ENCODE results near the gene GABRB1.
A peak's percentile ranks its signal among the peaks of the same experiment; 100 is the strongest.

The GABRB1 gene

DNA sequence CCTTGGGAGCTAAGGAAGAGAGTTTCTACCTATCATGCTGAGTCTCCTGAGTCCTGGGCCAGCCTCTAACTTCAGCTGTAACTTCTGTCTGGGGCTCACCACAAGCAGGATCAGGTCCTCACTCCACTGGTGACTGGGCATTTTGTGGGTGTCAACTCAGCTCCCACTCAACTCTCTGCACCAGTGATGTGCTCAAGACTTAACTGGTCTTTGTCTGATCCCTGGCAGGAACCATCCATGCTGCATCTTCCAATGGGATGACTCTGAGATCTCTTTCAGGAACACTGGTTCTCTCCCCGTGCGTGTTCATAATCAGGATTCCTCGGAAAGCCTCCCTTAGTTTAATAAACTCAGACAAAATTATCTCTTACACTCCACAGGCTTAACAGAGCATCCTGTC is 349.8 kb downstream of the GABRB1 start:
- no peak overlapping the region for H3K4me3 ChIP-seq (ENCODE audit: low read depth, low read length)

DNA sequence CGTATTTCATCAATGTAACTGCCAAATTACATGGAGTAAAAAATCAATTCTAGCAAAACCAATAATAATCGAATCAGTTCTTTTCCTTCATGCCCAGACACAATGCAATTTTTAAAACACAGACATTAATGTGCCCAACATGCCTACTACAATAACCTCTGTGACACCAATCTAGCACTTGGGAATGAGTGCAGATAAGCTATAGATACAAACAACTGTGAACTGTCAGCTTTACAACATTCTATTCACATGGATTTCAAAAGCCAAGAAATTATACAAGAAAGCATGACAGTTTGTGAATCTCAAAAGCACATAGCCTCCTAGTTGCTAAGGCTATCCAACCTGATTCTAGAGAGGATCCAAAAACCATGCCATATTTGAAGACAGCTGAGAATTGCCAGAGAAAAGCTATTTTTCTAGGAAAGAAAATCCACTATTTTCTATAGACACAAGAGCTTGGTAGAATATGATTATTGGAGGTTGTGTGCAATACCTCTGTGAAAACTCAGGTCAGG is 351.5 kb downstream of the GABRB1 start:
- no peak overlapping the region for H3K4me3 ChIP-seq (ENCODE audit: low read depth, low read length)

DNA sequence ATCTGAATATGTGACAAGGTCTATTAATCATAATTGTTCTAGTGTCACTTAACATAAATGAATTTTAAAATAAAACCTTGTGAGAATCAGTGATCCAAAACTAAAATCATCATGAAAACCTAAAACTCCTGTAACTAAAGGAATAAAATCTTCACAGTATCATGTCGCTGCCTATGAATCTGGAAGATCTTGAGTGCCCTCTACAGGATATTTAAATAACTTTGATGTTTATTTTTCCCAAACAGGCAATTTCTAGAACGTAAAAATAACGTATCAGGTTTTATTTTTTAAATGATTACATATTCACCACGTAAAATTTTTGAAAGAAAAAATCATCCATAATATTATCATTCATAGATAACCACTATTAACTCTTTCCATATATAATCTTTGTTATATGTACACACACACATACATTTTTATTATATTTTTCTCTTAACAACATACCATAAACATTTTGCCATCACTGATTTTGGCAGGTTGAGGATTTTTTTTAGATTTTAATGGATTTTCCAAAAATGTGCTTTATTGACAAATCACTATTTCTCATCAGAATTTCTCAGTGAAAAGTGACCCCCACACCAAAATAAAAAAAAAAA is 352.6 kb downstream of the GABRB1 start:
- no peak overlapping the region for H3K4me3 ChIP-seq (ENCODE audit: low read depth, low read length)

DNA sequence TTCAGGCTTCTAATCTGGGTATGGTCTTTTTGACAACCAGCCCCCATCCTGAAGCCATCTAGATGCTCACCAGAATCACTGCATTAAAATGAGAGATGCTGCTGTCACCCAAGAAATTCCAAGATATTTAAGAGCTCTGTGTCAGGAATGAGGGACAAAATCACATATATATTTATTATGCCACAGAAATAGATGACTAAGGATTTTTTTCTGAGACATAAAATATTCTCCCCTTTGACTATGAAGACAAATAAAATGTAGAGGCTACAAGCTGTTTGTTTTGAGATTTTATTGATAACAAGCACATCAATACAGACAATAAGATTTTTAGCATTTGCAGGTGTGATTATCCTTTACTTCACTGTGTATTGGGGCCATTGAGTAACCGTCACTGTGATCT is 354.8 kb downstream of the GABRB1 start:
- H3K4me3 ChIP-seq (ENCODE audit: low read depth, low read length): no peak overlapping the region

DNA sequence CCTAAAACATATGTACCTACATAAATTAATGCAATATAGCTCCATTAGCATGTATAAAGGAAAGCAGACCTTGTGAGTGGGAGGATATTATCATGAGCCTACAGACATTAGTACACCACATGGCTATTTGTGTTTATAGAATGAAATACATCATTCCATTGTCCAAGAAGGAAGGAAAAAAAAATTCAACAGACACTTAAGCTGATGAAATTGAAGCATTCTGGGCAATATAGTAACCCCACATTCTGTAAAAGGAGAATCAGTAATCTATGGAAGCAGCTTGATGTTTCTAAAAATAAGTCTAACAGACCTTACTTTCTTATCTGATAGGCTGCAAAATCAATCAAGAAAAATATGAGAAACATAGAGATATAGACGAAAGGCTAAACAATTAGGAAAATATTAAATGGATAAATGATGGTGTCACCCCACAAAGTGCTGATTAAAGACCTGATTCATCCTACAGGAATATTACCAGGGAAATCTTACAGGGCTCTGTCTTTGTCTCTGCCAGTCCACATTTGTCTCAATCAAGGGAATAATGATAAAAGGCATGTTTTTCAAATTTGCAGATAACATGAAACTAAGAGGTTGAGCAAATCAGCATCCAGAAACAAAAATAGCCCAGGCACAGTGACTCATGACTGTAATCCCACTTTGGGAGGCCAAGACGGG is 355.3 kb downstream of the GABRB1 start:
- H3K4me3 ChIP-seq (ENCODE audit: low read depth, low read length): no peak overlapping the region

DNA sequence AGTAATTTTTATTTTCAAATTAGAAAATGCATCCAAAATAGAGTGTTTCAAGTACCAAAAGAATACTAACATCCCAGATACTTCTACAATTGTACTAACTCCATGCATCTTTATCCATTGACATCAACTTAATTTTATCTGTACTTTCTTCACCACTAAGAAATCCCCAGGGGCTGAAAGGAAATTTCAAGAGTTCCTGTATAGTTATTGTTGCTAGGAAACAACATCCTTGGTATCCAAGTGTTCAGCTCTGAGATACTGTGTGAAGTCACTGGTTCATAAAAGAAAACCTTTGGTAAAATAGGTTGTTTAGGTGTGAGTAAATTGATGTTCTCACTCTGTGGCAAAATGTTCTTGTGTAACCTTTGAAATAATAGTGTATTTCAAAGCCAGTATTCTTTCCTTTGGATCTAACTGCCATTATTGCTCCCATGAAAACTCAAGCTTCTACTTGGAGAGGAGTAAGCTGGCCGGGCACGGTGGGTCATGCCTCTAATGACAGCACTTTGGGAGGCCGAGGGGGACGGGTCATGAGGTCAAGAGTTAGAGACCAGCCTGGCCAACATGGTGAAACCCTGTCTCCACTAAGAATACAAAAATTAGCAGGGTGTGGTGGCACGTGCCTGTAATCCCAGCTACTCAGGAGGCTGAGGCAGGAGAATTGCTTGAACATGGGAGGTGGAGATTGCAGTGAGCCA is 359.2 kb downstream of the GABRB1 start:
- H3K4me3 ChIP-seq (ENCODE audit: low read depth, low read length): no peak overlapping the region

DNA sequence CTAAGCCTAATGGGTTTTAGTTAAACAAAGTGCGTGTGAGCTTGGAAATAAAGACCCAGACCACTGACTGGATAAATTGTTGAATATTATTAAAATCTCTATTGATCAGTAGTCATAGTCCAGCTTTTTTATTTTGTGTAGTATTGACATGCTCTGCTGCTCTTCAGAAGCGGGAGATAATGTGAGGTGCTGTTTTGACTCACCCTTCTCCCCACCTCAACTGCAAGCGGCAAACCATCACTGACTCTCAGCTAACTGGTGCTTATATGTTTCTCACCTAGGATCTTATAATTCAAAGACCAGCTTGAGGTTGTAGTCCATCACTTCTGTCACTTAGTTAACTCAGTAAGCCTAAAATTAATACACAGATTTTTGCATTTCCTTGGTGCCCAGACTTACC is 359.9 kb downstream of the GABRB1 start:
- no peak overlapping the region for H3K4me3 ChIP-seq (ENCODE audit: low read depth, low read length)

DNA sequence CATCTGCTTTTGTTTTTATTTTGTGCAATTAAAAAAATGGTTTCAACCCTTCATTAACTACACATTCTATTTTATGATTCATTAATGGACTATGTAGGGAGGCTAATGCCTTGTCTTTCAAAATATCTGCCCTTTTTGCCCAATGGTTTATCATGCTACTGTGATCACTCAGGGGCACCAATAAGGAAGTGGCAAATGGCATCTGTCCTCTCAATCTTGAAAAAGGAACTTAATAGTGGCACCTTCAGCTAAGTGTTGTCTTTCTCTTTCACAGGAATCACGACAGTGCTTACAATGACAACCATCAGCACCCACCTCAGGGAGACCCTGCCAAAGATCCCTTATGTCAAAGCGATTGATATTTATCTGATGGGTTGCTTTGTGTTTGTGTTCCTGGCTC is 375.0 kb downstream of the GABRB1 start:
- H3K4me3 ChIP-seq (ENCODE audit: low read depth, low read length): no peak overlapping the region

DNA sequence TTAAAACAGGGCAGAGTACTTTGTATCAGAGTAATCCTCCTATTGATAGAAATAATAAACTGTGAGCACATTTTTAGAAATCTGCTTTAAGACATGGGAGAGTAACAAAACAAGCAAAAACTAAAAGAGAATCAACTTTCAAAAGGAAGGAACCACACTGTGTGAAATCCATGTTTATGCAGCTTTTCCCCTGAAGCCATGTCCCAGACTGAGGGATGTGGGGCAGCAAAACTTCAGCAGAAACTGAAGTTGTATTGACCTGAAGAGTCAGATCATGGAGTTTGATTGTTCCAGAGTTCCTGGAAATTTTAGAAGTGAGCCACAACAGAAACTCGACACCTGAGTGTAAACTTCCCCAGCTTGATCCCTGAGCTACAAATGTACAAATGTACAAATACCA is 378.9 kb downstream of the GABRB1 start:
- H3K4me3 ChIP-seq (ENCODE audit: low read depth, low read length): no peak overlapping the region

DNA sequence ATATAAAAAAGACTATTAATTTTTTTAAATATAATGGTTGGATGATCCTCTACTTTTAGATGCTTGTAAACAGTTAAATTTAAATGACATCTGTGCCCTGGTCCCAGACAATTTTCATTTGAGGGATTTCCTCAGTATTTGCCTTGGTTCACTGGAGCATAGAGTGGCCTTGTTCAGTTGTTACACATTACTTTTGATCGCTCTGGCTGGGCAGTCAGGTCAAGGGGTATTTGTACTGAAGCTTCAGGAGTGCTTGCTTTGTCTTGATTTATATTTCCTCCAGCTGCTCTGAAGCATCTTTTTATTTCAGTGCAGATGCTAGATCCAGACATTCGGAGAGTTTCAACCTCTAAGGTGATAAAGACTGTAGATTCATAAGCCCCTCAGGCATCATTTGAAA is 382.2 kb downstream of the GABRB1 start:
- no peak overlapping the region for H3K4me3 ChIP-seq (ENCODE audit: low read depth, low read length)

DNA sequence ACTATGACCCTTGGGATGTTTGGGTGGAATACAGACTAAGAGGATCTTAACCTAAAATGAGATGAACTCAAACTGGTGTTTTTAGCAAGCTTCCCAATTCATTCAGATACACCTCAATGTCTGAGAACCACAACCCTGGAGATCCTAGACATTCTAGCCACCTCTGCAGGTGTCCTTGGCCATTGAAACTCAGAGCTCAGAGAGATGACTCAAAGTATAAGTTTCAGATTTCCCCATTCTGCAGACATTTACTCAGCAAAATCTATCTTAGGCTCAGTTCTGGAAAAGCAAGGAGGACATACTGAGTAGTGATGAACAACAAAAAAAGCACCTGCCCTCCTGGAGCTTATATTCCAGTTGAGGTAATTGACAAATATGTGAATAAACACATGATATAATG is 384.4 kb downstream of the GABRB1 start:
- no peak overlapping the region for H3K4me3 ChIP-seq (ENCODE audit: low read depth, low read length)

DNA sequence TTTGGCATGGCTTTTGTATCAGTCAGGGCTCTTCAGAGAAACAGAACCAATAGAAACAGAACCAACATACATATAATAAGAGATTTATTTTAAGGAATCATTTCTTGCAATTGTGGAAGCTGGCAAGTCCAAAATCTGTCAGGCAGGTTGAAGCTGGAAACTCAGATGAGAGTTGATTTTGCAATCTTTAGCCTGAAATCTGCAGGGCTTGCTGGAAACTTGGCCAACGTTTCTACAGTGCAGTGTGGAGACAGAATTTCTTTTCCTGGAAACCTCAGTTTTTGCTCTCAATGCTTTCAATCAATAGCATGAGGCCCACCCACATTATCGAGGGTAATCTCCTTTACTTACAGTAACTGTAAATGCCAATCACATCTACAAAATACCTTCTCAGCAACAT is 386.8 kb downstream of the GABRB1 start:
- H3K4me3 ChIP-seq (ENCODE audit: low read depth, low read length): no peak overlapping the region

DNA sequence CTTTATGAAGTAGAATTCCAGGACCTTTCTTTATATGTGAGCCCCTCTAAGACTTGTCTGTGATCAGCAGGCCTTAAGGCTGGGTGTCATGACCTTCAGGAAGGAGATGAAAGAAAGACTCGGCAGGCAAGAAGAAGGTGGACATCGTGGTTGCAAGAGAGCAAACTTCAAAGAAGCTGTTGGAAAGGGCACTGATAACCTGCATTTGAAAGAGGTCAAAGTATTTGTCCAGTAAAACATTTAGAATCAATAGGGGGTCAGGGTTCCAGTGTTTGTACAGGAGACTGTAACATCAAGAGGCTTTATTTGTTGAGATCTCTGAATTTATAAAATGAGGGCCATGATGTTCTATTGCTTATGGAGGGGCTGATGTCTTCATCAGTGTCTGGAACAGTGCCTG is 387.9 kb downstream of the GABRB1 start:
- no peak overlapping the region for H3K4me3 ChIP-seq (ENCODE audit: low read depth, low read length)

DNA sequence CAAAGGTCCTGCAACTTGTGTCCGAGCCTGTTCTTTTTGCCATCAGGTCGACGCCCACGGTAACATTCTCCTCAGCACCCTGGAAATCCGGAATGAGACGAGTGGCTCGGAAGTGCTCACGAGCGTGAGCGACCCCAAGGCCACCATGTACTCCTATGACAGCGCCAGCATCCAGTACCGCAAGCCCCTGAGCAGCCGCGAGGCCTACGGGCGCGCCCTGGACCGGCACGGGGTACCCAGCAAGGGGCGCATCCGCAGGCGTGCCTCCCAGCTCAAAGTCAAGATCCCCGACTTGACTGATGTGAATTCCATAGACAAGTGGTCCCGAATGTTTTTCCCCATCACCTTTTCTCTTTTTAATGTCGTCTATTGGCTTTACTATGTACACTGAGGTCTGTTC is 394.3 kb downstream of the GABRB1 start:
- no peak overlapping the region for H3K4me3 ChIP-seq (ENCODE audit: low read depth, low read length)

DNA sequence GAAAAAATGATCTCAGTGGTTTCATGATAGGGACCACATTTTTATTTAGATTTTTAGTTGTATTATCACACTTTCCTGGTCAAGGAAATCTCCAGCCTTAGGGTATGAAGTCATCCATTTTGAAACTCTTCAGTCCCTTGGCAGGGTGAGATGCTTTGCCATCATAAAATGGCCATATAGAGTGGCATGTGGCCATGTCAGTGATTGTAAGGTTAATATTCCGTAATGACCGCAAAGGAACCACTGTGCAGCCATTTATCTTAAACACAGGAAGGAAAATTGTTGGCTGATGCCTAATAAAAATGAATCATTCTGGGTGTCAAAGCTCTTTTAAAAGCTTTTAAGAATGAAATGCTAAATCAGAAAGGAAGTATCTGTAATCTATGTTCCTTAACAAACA is 396.6 kb downstream of the GABRB1 start:
- no peak overlapping the region for H3K4me3 ChIP-seq (ENCODE audit: low read depth, low read length)

DNA sequence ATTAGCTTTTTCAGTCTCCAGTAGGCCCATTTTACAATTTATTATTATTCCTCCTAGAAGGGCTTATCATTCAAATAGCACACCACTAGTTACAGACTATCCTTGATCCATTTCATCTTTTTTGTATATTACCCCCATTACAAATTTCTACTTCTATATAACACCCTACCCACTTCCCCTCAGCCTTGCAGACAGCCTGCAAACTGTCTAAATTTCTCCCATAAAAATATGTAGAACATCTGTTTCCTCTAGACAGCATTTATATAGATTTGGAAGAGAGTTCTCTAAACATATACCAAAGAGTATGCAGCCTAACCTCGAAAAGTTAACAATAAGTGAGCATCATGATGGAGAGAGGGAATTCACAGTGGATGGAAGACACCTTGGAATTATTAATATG is 401.4 kb downstream of the GABRB1 start:
- H3K4me3 ChIP-seq (ENCODE audit: low read depth, low read length): no peak overlapping the region

DNA sequence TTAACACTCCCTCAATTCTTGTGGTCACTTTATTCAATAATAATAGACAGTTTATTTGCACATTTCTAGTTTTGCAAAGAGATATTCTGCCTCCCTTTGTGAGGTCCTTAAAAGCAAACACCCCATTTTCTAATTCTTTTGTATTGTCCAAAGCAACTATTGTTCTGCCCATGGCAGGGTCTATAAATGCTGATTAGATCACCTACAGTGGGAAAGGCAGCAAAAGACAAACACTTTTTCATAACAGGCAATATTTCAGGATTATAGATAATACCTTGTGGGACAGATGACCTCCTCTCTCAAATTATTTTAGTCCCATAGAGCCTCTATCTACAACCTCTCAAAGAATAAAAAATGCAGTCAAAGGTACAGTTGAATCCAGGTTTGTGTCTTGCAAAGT is 403.6 kb downstream of the GABRB1 start:
- H3K4me3 ChIP-seq (ENCODE audit: low read depth, low read length): no peak overlapping the region

DNA sequence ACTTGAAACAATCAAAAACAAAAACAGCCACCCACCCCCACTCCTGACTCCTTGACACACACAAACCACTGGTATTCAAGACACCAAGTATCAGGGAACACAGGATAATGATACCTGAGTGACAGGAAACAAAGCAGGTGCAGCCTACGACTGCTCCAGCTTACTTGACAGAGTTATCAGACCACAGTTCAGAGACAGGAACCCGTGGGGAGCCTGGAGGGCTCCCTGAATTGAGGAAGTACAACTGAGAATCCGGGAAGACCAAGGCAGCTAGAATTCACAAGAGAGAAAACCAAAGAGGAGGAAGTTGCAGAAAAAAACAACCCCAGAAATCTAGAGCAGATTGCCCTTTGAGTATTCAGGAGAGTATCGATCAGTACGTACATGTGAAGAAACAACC is 411.6 kb downstream of the GABRB1 start:
- H3K4me3 ChIP-seq (ENCODE audit: low read depth, low read length): no peak overlapping the region

DNA sequence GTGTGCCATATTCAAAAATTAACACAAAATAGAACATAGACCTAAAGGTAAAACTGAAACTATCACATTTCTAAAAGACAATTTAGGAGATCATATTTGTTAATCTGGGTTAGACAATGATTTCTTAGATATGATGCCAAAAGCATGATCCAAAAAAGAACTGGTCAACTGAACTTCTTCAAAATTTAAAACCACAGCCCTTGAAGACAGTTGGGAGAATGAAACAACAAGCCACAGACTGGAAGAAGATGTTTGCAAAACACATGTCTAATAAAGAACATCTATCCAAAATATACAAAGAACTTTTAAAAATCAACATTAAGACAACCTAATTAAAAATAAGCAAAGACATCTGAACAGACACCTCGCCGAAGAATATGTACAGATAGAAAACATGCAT is 412.7 kb downstream of the GABRB1 start:
- no peak overlapping the region for H3K4me3 ChIP-seq (ENCODE audit: low read depth, low read length)

DNA sequence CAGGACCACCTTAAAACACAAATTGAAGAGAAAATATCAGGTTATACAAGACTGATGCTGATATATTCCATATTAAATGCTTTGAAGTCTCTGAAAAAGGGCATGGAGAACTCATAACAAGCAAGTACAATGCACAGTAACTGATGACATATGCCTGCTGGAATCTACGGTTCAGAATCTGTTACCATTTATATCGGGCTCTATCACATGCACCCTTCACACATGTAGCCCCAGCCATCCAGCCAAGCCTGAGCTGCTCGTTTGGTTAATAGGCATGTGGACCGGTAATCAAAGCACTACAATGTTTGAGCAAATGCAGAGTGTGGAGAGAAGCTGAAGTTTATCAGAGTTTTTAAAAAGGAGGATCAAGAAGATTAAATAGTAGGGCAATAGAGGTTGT is 420.3 kb downstream of the GABRB1 start:
- no peak overlapping the region for H3K4me3 ChIP-seq (ENCODE audit: low read depth, low read length)

DNA sequence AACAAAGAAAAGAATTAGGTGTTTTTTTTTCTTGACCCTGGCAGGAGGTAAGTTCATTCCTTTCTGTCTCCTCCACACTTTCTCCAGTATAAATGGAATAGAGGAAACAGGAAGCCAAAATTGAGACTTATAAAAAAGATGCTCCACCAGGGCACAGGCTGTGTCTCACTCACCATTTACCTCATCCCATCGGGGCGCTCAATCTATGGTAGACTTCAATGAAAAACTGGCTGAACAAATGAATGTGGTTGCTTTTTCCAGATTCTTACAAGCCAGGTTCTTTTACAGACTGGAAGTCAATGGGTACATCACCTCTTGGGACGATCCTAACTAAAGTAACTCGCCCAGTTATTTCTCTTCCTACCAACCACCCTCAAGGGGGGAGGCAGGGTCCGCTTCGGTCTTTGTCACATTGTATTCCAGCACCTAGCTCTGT is 431.4 kb downstream of the GABRB1 start:
- H3K4me3 ChIP-seq (ENCODE audit: low read depth, low read length): peak overlapping the region; percentile 82

DNA sequence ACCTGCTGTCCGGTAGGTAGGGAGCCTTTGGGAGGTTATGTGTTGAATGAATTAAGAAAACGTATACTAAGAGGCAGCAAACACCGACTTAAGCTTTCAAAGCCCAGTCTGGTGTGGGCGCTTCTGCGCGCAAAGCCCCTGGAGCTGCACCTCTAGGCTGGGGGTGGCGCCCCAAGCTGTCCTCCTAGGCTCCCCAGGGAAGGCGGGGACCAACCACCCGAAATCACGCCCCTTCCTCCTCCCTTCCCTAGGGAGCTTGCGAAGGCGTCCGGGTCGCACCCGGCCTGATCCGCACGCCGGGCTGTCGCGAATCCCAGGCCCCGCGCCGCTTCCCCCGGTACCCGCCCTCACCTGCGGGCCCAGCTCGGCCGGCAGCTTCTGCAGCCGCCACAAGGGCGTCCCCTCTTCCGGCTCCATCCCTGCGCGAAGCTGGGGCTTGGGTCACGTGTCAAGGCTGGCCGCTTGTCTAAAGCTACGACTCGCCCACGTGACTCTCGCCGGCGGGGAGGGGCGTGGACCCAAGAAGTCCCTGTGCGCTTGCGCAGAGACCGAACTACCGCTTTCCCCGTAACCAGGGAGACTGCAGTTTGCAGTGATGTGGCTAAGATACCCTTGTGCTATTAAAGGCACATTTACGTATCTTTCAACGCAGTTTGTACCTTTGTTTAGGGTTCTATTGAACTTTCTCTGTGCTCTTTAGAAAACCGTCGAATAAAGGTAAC is 432.0 kb downstream of the GABRB1 start, which contains the start of gene COMMD8:
Gene COMMD8, minus strand, starts transcription at position 468 of the 722 bp plus-strand sequence. Its CDS starts 51 bp downstream, at position 417.
- H3K4me3 ChIP-seq (ENCODE audit: low read depth, low read length): peak within 1 kb of the TSS; percentile 82
